Stimulated activated naive CD8-positive, alpha-beta T cell treated with anti-CD3 and anti-CD28 coated beads, Interleukin-15, amount 100 ng/mL, for 72 hours (primary cell): Measurements from ENCODE around the gene AFM.
"Not testable (repeated sequence)": the region's sequence is repeated elsewhere in the genome, so short reads cannot be mapped to it uniquely, and the experiment has no call there.

ENCODE experiments used
- ATAC-seq: fragments of 150-1000 bp; cut with Tn5 transposase; 2 replicates; pipeline ENCODE4 v1.10.0; 2021; ENCODE audit warnings: mild to moderate bottlenecking, moderate library complexity
- DNase-seq, 2 donors: peaks; one replicate each; pipeline ENCODE4 v3.0.0; 2021 to 2022
- H3K27ac Mint-ChIP-seq, 2 donors: one replicate each; pipeline ENCODE4 v1.8.0; 2022; ENCODE audit warnings: mild to moderate bottlenecking in 2 of 2, mixed read lengths in 2 of 2, moderate library complexity in 2 of 2
- H3K27me3 Mint-ChIP-seq: one replicate; pipeline ENCODE4 v1.8.0; 2022; ENCODE audit warnings: mixed read lengths
- H3K4me1 Mint-ChIP-seq: one replicate; pipeline ENCODE4 v1.8.0; 2022; ENCODE audit warnings: mild to moderate bottlenecking, mixed read lengths
- H3K4me3 Mint-ChIP-seq, 2 donors: one replicate each; pipeline ENCODE4 v1.8.0; 2022; ENCODE audit warnings: mild to moderate bottlenecking in 2 of 2, mixed read lengths in 2 of 2, moderate library complexity in 1 of 2
- H3K9me3 Mint-ChIP-seq, 2 donors: one replicate each; pipeline ENCODE4 v1.8.0; 2022; ENCODE audit warnings: mixed read lengths in 2 of 2

AFM gene

GRCh38 chr4:73523126-73523525, 41.6 kb downstream of the AFM start:
- H3K27ac Mint-ChIP-seq: no peak overlapping the region
- ATAC-seq (no peak), DNase-seq (no peak)
- H3K9me3 Mint-ChIP-seq: no peaks in the 10 kb centered on the region
- H3K27me3 Mint-ChIP-seq: peaks cover 10% of the 10 kb centered on the region
- H3K4me3 Mint-ChIP-seq: no peak overlapping the region
- H3K4me1 Mint-ChIP-seq: no peaks in the 10 kb centered on the region

- Mint-ChIP-seq H3K27ac (no peak overlapping the region), H3K27me3 (peaks cover 10% of the 10 kb centered on the region), H3K4me3 (no peak overlapping the region), H3K4me1 (no peaks in the 10 kb centered on the region), H3K9me3 (no peaks in the 10 kb centered on the region)
- no peak for DNase-seq
- ATAC-seq: no peak
These were observed 44.1 kb downstream of the AFM start for GRCh38 chr4:73525611-73526010.

DNA sequence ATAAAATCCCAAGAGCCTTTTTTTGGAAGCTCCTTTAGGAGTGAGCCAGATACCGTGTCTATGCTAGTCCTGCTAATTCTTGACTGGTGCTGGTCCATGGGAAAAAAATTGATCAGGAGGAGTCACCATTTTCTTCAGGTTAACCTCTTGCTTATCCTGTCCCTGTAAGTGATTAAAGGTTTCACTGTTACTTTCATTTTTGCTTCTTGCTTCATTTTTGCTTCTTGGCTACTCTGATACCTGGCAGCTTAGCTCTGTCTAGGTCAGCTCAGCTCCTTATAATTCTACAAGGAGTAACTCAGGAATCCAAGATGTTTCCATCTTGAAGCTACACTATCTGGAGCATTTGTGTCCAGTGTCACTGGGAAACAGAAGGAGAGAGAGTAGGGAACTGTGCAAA, 45.7 kb downstream of the AFM start:
- DNase-seq (no peak), ATAC-seq (no peak)
- Mint-ChIP-seq H3K4me3 (no peak overlapping the region), H3K27me3 (peaks cover 2% of the 10 kb centered on the region), H3K4me1 (no peaks in the 10 kb centered on the region), H3K9me3 (no peaks in the 10 kb centered on the region), H3K27ac (peak overlapping the region in 1 of 2 donors; percentile 8)

GRCh38 chr4:73528171-73528570, 46.6 kb downstream of the AFM start:
- no peak overlapping the region for H3K27ac Mint-ChIP-seq
- DNase-seq (no peak), ATAC-seq (no peak)
- no peaks in the 10 kb centered on the region for H3K27me3 Mint-ChIP-seq
- no peaks in the 10 kb centered on the region for H3K9me3 Mint-ChIP-seq
- no peaks in the 10 kb centered on the region for H3K4me1 Mint-ChIP-seq
- no peak overlapping the region for H3K4me3 Mint-ChIP-seq

DNA sequence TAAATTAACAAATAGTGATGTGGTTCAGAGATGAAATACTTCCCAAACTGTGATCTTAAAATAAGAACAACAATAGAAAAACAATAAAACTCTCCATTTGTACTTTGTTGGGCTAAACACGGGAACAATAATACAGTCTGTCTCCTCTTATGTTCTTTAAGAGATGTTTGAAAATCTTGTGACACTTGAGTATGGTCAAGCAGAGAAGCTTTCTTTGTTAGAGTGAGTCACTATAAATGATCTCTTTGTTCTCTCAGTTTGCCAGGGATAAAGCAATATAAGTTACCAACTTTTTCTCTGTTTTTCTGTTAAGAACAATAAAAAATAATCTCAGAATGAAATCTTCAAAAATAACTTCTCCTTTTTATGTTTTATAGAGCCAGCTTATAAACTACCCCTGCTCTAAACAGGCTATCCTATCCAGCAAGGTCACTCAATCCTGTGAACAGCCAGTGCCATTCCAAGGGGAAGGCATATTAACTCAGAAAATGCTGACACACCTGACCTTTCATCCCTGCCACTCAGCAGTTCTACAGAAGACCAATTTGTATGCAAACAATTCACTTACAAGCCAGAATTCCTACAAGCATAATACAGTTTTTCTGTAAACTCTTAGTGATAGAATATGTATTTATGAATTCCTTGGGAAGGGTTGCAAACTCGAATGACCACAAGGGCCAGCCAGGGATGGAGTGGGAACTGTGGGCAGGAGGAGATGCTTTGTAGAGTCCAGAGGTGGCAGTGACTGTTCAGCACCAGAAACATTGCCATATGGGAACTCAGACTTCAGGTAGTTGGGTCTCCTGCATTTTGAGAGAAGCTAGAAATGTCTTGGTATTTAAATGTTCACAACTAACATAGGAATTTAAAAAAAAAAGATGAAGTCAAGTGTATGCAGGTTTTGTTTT, 52.2 kb downstream of the AFM start:
- DNase-seq (no peak), ATAC-seq (no peak)
- Mint-ChIP-seq H3K9me3 (no peaks in the 10 kb centered on the region), H3K4me3 (no peak overlapping the region), H3K4me1 (no peaks in the 10 kb centered on the region), H3K27me3 (no peaks in the 10 kb centered on the region), H3K27ac (no peak overlapping the region)

GRCh38 chr4:73538162-73538561, 56.6 kb downstream of the AFM start:
- no peak for ATAC-seq
- H3K4me1 Mint-ChIP-seq: no peaks in the 10 kb centered on the region
- no peak overlapping the region for H3K4me3 Mint-ChIP-seq
- no peak overlapping the region for H3K27ac Mint-ChIP-seq
- H3K9me3 Mint-ChIP-seq: no peaks in the 10 kb centered on the region
- no peaks in the 10 kb centered on the region for H3K27me3 Mint-ChIP-seq
- DNase-seq: no peak

GRCh38 chr4:73539386-73539785, 57.8 kb downstream of the AFM start:
- Mint-ChIP-seq H3K4me1 (no peaks in the 10 kb centered on the region), H3K27ac (no peak overlapping the region), H3K4me3 (no peak overlapping the region), H3K27me3 (no peaks in the 10 kb centered on the region), H3K9me3 (no peaks in the 10 kb centered on the region)
- no peak for DNase-seq
- ATAC-seq: no peak

DNA sequence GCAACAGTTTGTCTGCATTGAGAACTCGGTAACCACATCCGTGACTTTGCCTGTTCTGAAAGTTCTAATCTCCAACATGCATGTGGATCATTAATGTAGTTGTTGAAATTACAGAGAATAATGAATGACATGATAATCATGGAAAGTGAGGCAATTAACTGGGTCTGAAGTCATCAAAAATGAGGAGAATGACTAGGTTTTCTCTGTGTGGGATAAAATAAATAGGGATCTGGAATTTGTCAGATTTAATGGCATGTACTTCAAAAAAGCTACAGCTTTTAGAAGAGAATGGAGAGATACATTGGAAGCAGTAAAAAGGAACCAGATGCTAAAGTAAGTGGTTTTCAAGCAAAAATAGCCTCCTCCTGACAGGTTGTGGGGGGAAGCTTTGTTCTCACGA, 59.3 kb downstream of the AFM start:
- no peak for DNase-seq
- Mint-ChIP-seq H3K9me3 (no peaks in the 10 kb centered on the region), H3K4me1 (no peaks in the 10 kb centered on the region), H3K27me3 (no peaks in the 10 kb centered on the region), H3K27ac (no peak overlapping the region), H3K4me3 (no peak overlapping the region)
- ATAC-seq: no peak

DNA sequence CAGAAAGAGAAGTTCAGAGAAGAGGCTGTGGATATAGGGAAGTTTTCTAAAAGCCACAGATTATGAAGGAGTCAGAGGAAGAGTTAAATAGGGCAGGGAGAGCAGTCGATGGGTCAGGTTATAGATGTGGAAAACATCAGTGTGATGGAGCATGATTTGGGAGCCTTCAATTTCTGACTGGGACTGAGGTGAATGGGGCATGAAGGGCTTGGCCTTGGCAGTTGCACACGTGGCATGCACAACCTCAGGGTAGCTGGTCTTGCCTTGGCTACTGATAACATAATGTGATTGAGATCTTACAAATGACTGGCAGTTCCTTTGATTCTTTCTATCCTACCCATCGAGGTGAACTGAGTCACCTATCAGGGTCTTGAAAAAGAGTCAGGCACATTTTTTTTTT, 59.7 kb downstream of the AFM start:
- Mint-ChIP-seq H3K27me3 (no peaks in the 10 kb centered on the region), H3K27ac (no peak overlapping the region), H3K4me3 (no peak overlapping the region), H3K4me1 (no peaks in the 10 kb centered on the region), H3K9me3 (no peaks in the 10 kb centered on the region)
- ATAC-seq: no peak
- DNase-seq: no peak

- Mint-ChIP-seq H3K4me1 (no peaks in the 10 kb centered on the region), H3K27ac (no peak overlapping the region), H3K9me3 (no peaks in the 10 kb centered on the region), H3K4me3 (no peak overlapping the region), H3K27me3 (peaks cover 8% of the 10 kb centered on the region)
- DNase-seq: no peak
- no peak for ATAC-seq
These were observed 63.1 kb downstream of the AFM start for GRCh38 chr4:73544620-73545019.

DNA sequence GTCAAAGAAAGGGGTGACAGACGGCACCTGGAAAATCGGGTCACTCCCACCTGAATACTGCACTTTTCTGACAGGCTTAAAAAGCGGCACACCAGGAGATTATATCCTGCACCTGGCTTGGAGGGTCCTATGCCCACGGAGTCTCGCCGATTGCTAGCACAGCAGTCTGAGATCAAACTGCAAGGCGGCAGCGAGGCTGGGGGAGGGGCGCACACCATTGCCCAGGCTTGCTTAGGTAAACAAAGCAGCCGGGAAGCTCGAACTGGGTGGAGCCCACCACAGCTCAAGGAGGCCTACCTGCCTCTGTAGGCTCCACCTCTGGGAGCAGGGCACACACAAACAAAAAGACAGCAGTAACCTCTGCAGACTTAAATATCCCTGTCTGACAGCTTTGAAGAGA, 69.3 kb downstream of the AFM start:
- H3K4me1 Mint-ChIP-seq, H3K4me3 Mint-ChIP-seq, H3K27me3 Mint-ChIP-seq, H3K27ac Mint-ChIP-seq, DNase-seq, ATAC-seq, H3K9me3 Mint-ChIP-seq: not testable (repeated sequence)
